ENCODE measurements around the gene XAB2.

Gene XAB2

DNA sequence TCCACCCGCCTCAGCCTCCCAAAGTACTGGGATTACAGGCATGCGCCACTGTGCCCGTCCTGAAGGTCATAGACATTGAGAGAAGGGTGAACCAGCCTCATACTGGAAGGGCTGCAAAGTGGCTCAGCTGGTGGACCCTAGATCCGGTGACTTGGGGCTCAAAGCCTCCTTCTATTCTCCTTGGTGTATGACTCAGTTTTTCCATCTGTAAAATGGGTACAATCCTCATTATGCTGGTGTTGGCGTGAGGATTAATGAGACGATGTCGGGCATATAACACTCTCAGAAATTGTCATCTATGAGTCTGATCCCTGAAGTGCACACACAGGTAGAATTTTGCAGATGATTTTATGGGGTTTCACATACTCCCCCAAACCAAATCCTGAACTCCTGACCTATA, 39.5 kb downstream of the XAB2 start:
- no peak overlapping the region for H3K4me3 ChIP-seq (ENCODE audit: low read depth, low read length)
- ChIA-PET POLR2A (no interaction called here), CTCF (interaction anchor here (1.1 kb wide), 1 partner anchor 22 kb away, joined by 3 read pairs; no protein-coding TSS in a partner anchor)
- no peaks in the 10 kb centered on the region for H3K4me1 ChIP-seq (ENCODE audit: control insufficient read depth, insufficient read depth, low read length)
- no peak overlapping the region for H3K27ac ChIP-seq (ENCODE audit: extremely low read depth, low read depth, low read length)
- no peak for TF ChIP-seq ZNF792 (tag by site-specific recombination; IDR thresholded peaks at IDR 0.05)
- TF ChIP-seq ZNF423 (tag by site-specific recombination; IDR thresholded peaks at IDR 0.05): no peak
- TF ChIP-seq ZBTB7A (tag by site-specific recombination; IDR thresholded peaks at IDR 0.05; ENCODE audit: low read depth): no peak
- no peak for TF ChIP-seq ZNF600 (tag by site-specific recombination; IDR thresholded peaks at IDR 0.05)
- TF ChIP-seq, protein P1, sequence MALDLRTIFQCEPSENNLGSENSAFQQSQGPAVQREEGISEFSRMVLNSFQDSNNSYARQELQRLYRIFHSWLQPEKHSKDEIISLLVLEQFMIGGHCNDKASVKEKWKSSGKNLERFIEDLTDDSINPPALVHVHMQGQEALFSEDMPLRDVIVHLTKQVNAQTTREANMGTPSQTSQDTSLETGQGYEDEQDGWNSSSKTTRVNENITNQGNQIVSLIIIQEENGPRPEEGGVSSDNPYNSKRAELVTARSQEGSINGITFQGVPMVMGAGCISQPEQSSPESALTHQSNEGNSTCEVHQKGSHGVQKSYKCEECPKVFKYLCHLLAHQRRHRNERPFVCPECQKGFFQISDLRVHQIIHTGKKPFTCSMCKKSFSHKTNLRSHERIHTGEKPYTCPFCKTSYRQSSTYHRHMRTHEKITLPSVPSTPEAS (tag by site-specific recombination; IDR thresholded peaks at IDR 0.05): no peak
- TF ChIP-seq WT1 (tag by site-specific recombination; IDR thresholded peaks at IDR 0.05): no peak
- no peak for TF ChIP-seq HOXD13 (CRISPR knock-in tag; IDR thresholded peaks at IDR 0.05; ENCODE audit: borderline replicate concordance)
- no peak for TF ChIP-seq ZNF292 (tag by site-specific recombination; IDR thresholded peaks at IDR 0.05; ENCODE audit: borderline replicate concordance, low read depth)
- no peak for TF ChIP-seq ZNF138 (tag by site-specific recombination; IDR thresholded peaks at IDR 0.05; ENCODE audit: borderline replicate concordance)
- TF ChIP-seq ZNF19 (tag by site-specific recombination; IDR thresholded peaks at IDR 0.05; ENCODE audit: low read depth): no peak
- TF ChIP-seq, protein P2, sequence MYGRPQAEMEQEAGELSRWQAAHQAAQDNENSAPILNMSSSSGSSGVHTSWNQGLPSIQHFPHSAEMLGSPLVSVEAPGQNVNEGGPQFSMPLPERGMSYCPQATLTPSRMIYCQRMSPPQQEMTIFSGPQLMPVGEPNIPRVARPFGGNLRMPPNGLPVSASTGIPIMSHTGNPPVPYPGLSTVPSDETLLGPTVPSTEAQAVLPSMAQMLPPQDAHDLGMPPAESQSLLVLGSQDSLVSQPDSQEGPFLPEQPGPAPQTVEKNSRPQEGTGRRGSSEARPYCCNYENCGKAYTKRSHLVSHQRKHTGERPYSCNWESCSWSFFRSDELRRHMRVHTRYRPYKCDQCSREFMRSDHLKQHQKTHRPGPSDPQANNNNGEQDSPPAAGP (tag by site-specific recombination; IDR thresholded peaks at IDR 0.05): no peak
- TF ChIP-seq ZSCAN30 (tag by site-specific recombination; IDR thresholded peaks at IDR 0.05): no peak
- TF ChIP-seq, protein P3, sequence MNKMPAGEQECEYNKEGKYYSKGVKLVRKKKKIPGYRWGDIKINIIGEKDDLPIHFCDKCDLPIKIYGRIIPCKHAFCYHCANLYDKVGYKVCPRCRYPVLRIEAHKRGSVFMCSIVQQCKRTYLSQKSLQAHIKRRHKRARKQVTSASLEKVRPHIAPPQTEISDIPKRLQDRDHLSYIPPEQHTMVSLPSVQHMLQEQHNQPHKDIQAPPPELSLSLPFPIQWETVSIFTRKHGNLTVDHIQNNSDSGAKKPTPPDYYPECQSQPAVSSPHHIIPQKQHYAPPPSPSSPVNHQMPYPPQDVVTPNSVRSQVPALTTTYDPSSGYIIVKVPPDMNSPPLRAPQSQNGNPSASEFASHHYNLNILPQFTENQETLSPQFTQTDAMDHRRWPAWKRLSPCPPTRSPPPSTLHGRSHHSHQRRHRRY (tag by site-specific recombination; IDR thresholded peaks at IDR 0.05): no peak
- TF ChIP-seq, protein P4, sequence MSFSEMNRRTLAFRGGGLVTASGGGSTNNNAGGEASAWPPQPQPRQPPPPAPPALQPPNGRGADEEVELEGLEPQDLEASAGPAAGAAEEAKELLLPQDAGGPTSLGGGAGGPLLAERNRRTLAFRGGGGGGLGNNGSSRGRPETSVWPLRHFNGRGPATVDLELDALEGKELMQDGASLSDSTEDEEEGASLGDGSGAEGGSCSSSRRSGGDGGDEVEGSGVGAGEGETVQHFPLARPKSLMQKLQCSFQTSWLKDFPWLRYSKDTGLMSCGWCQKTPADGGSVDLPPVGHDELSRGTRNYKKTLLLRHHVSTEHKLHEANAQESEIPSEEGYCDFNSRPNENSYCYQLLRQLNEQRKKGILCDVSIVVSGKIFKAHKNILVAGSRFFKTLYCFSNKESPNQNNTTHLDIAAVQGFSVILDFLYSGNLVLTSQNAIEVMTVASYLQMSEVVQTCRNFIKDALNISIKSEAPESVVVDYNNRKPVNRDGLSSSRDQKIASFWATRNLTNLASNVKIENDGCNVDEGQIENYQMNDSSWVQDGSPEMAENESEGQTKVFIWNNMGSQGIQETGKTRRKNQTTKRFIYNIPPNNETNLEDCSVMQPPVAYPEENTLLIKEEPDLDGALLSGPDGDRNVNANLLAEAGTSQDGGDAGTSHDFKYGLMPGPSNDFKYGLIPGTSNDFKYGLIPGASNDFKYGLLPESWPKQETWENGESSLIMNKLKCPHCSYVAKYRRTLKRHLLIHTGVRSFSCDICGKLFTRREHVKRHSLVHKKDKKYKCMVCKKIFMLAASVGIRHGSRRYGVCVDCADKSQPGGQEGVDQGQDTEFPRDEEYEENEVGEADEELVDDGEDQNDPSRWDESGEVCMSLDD (tag by site-specific recombination; IDR thresholded peaks at IDR 0.05): no peak
- no peaks in the 10 kb centered on the region for H3K36me3 ChIP-seq (ENCODE audit: control insufficient read depth in 2 of 2, insufficient read depth in 1 of 2, low read length in 2 of 2)
- no peaks in the 10 kb centered on the region for H3K9me3 ChIP-seq (ENCODE audit: control insufficient read depth, insufficient read depth, low read depth, low read length)

DNA sequence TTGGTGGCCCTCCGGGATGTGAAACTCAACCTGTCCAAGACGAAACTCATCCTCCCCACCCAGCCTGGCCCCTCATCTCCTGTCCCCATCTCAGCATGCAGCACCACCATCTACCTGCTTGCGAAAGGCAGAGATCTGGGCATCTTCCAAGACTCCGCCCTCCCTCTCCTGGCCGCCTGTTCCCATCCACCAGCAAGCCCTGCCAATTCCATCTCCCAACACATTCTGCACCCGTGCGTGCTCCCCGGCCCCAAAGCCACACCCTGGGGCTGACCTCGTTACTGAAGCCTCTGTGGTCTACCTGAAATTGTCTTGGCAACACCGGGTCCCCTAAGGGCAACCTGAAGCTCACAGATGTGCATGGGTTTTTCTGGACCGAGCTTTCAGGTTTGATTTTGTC, 46.9 kb downstream of the XAB2 start:
- H3K4me1 ChIP-seq (ENCODE audit: control insufficient read depth, insufficient read depth, low read length): no peaks in the 10 kb centered on the region
- TF ChIP-seq ZNF391 (tag by site-specific recombination; IDR thresholded peaks at IDR 0.05; ENCODE audit: borderline replicate concordance, low read depth): no peak
- TF ChIP-seq, protein P5, sequence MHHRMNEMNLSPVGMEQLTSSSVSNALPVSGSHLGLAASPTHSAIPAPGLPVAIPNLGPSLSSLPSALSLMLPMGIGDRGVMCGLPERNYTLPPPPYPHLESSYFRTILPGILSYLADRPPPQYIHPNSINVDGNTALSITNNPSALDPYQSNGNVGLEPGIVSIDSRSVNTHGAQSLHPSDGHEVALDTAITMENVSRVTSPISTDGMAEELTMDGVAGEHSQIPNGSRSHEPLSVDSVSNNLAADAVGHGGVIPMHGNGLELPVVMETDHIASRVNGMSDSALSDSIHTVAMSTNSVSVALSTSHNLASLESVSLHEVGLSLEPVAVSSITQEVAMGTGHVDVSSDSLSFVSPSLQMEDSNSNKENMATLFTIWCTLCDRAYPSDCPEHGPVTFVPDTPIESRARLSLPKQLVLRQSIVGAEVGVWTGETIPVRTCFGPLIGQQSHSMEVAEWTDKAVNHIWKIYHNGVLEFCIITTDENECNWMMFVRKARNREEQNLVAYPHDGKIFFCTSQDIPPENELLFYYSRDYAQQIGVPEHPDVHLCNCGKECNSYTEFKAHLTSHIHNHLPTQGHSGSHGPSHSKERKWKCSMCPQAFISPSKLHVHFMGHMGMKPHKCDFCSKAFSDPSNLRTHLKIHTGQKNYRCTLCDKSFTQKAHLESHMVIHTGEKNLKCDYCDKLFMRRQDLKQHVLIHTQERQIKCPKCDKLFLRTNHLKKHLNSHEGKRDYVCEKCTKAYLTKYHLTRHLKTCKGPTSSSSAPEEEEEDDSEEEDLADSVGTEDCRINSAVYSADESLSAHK (tag by site-specific recombination; IDR thresholded peaks at IDR 0.05): no peak
- no peak for TF ChIP-seq SCRT1 (tag by site-specific recombination; IDR thresholded peaks at IDR 0.05; ENCODE audit: borderline replicate concordance)
- no peak for TF ChIP-seq ZNF121 (tag by site-specific recombination; IDR thresholded peaks at IDR 0.05)
- TF ChIP-seq FEZF1 (tag by site-specific recombination; IDR thresholded peaks at IDR 0.05): no peak
- no peak overlapping the region for H3K27ac ChIP-seq (ENCODE audit: extremely low read depth, low read depth, low read length)
- H3K36me3 ChIP-seq (ENCODE audit: control insufficient read depth in 2 of 2, insufficient read depth in 1 of 2, low read length in 2 of 2): no peaks in the 10 kb centered on the region
- H3K4me3 ChIP-seq (ENCODE audit: low read depth, low read length): no peak overlapping the region
- POLR2A ChIA-PET: no interaction called here
- CTCF ChIA-PET: interaction anchor here (0.6 to 3.9 kb wide), 2 partner anchors 12 to 13 kb away, joined by 3 to 21 read pairs; no protein-coding TSS in a partner anchor
- H3K9me3 ChIP-seq (ENCODE audit: control insufficient read depth, insufficient read depth, low read depth, low read length): no peaks in the 10 kb centered on the region

Measured in HEK293 (cell line).